GM10847 (cell line): ENCODE measurements around the gene ACD.

Experiments used
- POLR2A ChIP-seq: IDR thresholded peaks from 2 replicates; pipeline ENCODE4 v1.6.1; 2011; ENCODE audit not compliant: insufficient read length; ENCODE audit errors: extremely low read depth

The ACD gene

DNA sequence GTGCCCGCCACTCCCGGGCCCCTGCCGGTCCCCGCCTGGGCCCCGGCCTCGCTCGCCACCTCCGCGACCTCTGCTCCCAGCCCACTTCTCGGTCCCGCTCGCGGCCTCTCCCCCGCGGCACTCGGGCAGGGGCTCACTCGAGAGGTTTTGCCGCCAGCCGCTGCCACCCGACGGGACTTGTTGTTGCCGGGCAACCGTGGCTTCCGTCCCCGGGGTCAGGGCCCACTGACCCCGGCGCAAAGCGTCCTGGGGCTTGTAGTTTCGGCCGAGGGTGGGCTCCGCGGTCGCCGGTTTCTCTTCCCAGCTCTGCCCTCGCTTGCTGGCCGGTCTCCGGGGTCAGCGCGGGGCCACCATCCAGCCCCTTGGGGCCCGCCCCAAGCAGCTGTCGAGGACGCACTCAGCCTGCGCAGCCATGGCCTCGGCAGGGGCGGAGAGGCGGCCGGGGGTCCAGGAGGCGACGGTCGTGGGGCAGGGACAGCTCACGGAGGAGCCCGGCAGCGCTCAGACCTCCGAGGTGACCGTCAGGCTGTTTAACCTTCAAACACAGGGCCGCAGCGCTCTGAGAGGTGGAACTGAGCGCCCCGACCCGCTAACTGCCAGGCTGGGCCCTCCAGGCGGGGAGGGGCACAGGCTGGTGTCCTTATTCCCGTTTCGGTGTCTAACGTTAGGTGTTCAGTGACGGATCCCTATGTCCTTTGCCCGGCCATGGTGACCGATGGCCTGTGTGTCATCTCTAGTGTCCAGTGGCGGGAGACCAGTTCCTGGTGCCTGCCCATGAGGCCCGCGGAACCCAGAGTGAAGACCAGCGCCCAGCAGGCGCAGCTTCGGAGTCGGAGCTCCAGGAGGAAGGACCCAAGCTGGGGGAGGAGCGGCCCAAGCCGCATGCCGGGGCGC, 6.7 kb upstream of the ACD start, which contains the start of the genes C16orf86 and ENKD1:
Gene C16orf86, plus strand, starts transcription at position 256 of the 894 bp plus-strand sequence. Its CDS starts 157 bp downstream, at position 413.
Gene ENKD1, minus strand, starts transcription at position 192 of the 894 bp plus-strand sequence. CDS start 308 bp downstream, outside the sequence.
- no peak for TF ChIP-seq POLR2A

- TF ChIP-seq POLR2A: no peak
These were observed 6.0 kb upstream of the ACD start for GRCh38 chr16:67666032-67666551.

- TF ChIP-seq POLR2A: no peak
These were observed 5.5 kb upstream of the ACD start for GRCh38 chr16:67665598-67665997.

DNA sequence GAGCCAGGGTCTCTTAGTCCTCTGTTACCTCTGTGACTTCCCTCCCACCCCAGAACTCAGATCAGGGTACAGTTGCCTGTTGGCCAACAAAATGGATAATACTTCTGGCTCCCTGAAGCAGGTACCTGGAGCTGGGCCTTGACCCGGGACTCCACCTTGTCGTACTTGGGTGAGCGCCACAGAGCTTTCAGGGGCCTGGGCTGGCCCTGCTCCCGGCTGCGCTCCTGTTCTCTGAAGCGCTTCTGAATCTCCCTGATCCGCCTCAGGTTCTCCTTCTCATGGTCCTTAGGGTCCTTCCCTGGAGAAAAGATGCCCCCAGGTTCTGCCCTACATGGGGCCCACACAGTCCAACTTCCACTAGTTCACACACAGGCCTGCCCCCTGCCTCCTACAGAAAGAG, 4.8 kb upstream of the ACD start:
- TF ChIP-seq POLR2A: no peak

DNA sequence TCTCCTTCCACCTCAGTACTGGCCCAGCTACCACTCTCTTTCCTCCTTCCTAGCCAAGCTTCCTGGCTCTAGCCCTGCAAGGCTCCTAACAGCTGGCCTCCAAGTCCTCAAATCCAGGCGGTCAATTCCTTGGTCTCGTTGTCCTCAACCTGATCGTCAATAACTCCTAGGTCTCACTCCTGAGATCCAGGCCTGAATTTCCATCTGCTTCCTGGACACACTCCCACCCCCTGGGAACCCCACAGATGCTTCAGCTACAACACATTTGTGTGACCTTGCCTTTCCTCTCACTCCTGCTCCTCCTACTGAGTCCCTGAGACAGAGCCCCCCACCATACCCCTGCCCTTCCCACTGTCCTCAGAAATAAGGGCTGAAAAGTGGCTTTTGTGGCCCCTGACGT, 4.2 kb upstream of the ACD start:
- TF ChIP-seq POLR2A: no peak

DNA sequence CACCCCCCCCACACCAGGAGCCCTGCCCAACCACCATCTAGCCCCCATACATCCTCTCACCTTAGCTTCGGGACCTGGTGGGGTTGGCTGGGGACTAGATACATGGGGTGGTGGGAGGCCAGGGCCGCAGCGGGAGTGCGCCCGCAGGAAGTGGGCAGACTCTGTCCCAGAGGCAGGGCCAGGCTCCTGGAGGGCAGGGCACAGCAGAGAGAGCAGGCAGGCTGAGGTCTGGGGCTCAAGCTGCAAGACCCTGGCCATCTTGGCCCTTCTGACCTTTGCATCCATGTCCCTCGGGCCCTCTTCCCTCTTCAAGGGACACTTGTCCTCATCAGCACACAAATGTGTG, 3.8 kb upstream of the ACD start:
- TF ChIP-seq POLR2A: no peak

- no peak for TF ChIP-seq POLR2A
These were observed 3.3 kb upstream of the ACD start for GRCh38 chr16:67663151-67663876.

DNA sequence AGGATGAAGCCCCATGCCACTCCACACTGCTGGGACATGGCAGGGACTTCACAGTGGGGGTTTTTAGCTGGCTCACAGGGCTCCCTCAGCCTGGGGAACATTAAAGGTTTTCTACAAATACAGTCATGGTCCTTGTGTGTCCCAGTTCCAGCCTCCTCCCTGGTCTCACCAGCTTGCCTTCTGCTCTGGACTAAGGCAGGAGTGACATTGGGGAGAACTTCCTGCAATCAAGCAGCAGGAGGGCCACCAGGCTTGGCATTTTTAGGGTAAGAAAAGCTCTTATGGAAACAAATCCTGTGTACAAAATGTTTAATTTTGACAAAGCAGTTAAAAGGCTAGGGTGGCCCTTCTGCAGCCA, 2.6 kb upstream of the ACD start:
- no peak for TF ChIP-seq POLR2A

- TF ChIP-seq POLR2A: no peak
These were observed 2.0 kb upstream of the ACD start for GRCh38 chr16:67661886-67662652.

DNA sequence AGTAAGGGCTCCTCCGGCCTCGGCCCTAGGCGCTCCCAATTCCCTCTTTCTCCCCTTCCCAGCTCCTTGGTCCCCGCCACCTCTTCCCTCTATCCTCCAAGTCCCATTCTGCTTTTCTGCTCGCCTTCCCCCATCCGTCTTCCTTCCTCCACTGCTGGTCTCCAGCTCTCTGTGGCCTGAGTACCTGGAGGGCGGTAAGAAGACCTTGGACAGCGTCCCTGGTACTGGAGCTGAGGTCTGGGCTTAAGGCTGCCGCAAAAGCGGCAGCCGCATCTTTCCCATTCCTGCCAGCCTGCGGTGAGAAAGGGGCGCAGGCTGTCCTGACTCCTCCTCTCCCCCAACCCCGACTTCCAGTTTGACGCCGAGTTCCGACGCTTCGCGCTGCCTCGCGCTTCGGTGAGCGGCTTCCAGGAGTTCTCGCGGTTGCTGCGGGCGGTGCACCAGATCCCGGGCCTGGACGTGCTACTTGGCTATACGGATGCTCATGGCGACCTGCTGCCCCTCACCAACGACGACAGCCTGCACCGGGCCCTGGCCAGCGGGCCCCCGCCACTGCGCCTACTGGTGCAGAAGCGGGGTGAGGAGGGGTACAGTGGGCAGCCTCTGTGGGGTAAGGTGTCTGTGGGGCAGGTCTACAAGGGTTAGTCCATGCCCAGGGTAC, 1.2 kb upstream of the ACD start:
- no peak for TF ChIP-seq POLR2A

- TF ChIP-seq POLR2A: no peak
These were observed 536 bp upstream of the ACD start, which contains the start of gene PARD6A for GRCh38 chr16:67660564-67661028. Gene PARD6A (plus strand): TSS chr16:67660960. CDS start chr16:67661039, 79 bp downstream.

GRCh38 chr16:67658849-67659674, 998 bp downstream of the ACD start:
- no peak for TF ChIP-seq POLR2A

GRCh38 chr16:67657751-67658518, 2.1 kb downstream of the ACD start:
- no peak for TF ChIP-seq POLR2A
